Non-pigmented ciliary epithelial cell (primary cell): ENCODE measurements around the gene PRXL2B.

Experiments
- DNase-seq: peaks from one replicate; pipeline ENCODE4 v3.0.0-alpha.2; 2010; ENCODE audit warnings: low read depth

The PRXL2B gene

GRCh38 chr1:2585318-2586092, 1.1 kb upstream of the PRXL2B start:
- no peak for DNase-seq

- no peak for DNase-seq
Observed at GRCh38 chr1:2587071-2587859, 688 bp downstream of the PRXL2B start.

GRCh38 chr1:2587860-2588571, 1.4 kb downstream of the PRXL2B start:
- DNase-seq = no peak

- DNase-seq = no peak
Observed at GRCh38 chr1:2588661-2589430, 2.3 kb downstream of the PRXL2B start.

- no peak for DNase-seq
Observed at GRCh38 chr1:2589431-2590232, 3.1 kb downstream of the PRXL2B start.

- no peak for DNase-seq
Observed at GRCh38 chr1:2590233-2591141, 3.9 kb downstream of the PRXL2B start.

- DNase-seq = no peak
Observed at GRCh38 chr1:2591233-2591580, 4.6 kb downstream of the PRXL2B start.

- no peak for DNase-seq
Observed at GRCh38 chr1:2591581-2592261, 5.1 kb downstream of the PRXL2B start.

- no peak for DNase-seq
Observed at GRCh38 chr1:2592672-2593071, 6.1 kb downstream of the PRXL2B start.

GRCh38 chr1:2593251-2593878, 6.8 kb downstream of the PRXL2B start:
- no peak for DNase-seq

- no peak for DNase-seq
Observed at GRCh38 chr1:2594001-2594640, 7.5 kb downstream of the PRXL2B start.

GRCh38 chr1:2594641-2595131, 8.1 kb downstream of the PRXL2B start:
- DNase-seq = no peak

GRCh38 chr1:2595261-2595811, 8.8 kb downstream of the PRXL2B start:
- no peak for DNase-seq

- DNase-seq = no peak
Observed at GRCh38 chr1:2595812-2596529, 9.4 kb downstream of the PRXL2B start.

GRCh38 chr1:2596530-2597333, 10.2 kb downstream of the PRXL2B start:
- DNase-seq = no peak
